Keratinocyte (primary cell): ENCODE measurements around the gene KCNIP3. TPM values are rescaled to one million over a fixed set of nuclear protein-coding genes. Genes with fewer than 3 reads are reported as not detected.
"Not testable (repeated sequence)": the region's sequence is repeated elsewhere in the genome, so short reads cannot be mapped to it uniquely, and the experiment has no call there.

Experiments
- DNase-seq: peaks from one replicate; pipeline ENCODE4 v3.0.0-alpha.2; 2011; ENCODE audit warnings: low read depth, missing footprints, low spot score
- FAIRE-seq: peaks from 2 replicates; lab custom pipeline; 2011; peaks lifted over from hg19 to GRCh38; lab: Jason Lieb, UNC
- H2AFZ ChIP-seq: 2 replicates; pipeline ENCODE4 v1.6.0; 2012; ENCODE audit warnings: low read length, control low read depth, inconsistent platforms; ENCODE audit not compliant: control insufficient read depth
- H3K27ac ChIP-seq: 2 replicates; pipeline ENCODE4 v1.5.1; 2011; ENCODE audit warnings: low read length; ENCODE audit not compliant: control insufficient read depth, insufficient read depth
- H3K27me3 ChIP-seq: 3 replicates; pipeline ENCODE4 v1.6.0; 2011; ENCODE audit warnings: low read length; ENCODE audit not compliant: control insufficient read depth, insufficient read depth; ENCODE audit errors: extremely low read depth
- H3K36me3 ChIP-seq, 2 experiments: 2 replicates in 1 of 2; 3 replicates in 1 of 2; pipeline ENCODE4 v1.5.1; 2011; ENCODE audit warnings: low read length in 2 of 2, mild to moderate bottlenecking in 1 of 2; ENCODE audit not compliant: control insufficient read depth in 2 of 2, insufficient read depth in 2 of 2; ENCODE audit errors: extremely low read depth in 1 of 2
- H3K4me1 ChIP-seq: 3 replicates; pipeline ENCODE4 v1.5.1; 2011; ENCODE audit warnings: low read length; ENCODE audit not compliant: control insufficient read depth, insufficient read depth; ENCODE audit errors: extremely low read depth
- H3K4me2 ChIP-seq: 3 replicates; pipeline ENCODE4 v1.6.0; 2011; ENCODE audit warnings: low read depth, low read length; ENCODE audit not compliant: control insufficient read depth, insufficient read depth; ENCODE audit errors: extremely low read depth
- H3K4me3 ChIP-seq, 3 experiments: fragments of 200-600 bp in 1 of 3; sonication (generic) in 1 of 3; 2 replicates in 2 of 3; 3 replicates in 1 of 3; pipeline ENCODE4 v1.5.1; 2011 to 2016; ENCODE audit warnings: low read length in 3 of 3, mild to moderate bottlenecking in 3 of 3, control low read depth in 2 of 3, inconsistent platforms in 1 of 3, low read depth in 1 of 3, mixed read lengths in 1 of 3, mixed run types in 1 of 3, moderate library complexity in 1 of 3; ENCODE audit not compliant: control insufficient read depth in 2 of 3, insufficient read depth in 2 of 3; ENCODE audit errors: extremely low read depth in 1 of 3
- H3K79me2 ChIP-seq: 2 replicates; pipeline ENCODE4 v1.6.0; 2012; ENCODE audit warnings: low read length; ENCODE audit not compliant: control insufficient read depth, insufficient read depth
- H3K9ac ChIP-seq: 3 replicates; pipeline ENCODE4 v1.6.0; 2011; ENCODE audit warnings: low read length; ENCODE audit not compliant: control insufficient read depth, insufficient read depth; ENCODE audit errors: extremely low read depth
- H3K9me1 ChIP-seq: 3 replicates; pipeline ENCODE4 v1.6.0; 2011; ENCODE audit warnings: low read length; ENCODE audit not compliant: control insufficient read depth, insufficient read depth; ENCODE audit errors: extremely low read depth
- H3K9me3 ChIP-seq: 2 replicates; pipeline ENCODE4 v1.5.1; 2012; ENCODE audit warnings: low read depth, low read length; ENCODE audit not compliant: control insufficient read depth
- H4K20me1 ChIP-seq: 3 replicates; pipeline ENCODE4 v1.6.0; 2011; ENCODE audit warnings: low read length; ENCODE audit not compliant: control insufficient read depth, insufficient read depth; ENCODE audit errors: extremely low read depth
- CTCF ChIP-seq, 3 experiments: IDR thresholded peaks in 1 of 3; conservative IDR thresholded peaks in 1 of 3; optimal IDR thresholded peaks in 1 of 3; 2 replicates in 2 of 3; 3 replicates in 1 of 3; pipeline versions ENCODE3 to v1.5.1; 2011; ENCODE audit warnings: low read length in 3 of 3, mild to moderate bottlenecking in 3 of 3, moderate library complexity in 2 of 3, control low read depth in 1 of 3, inconsistent platforms in 1 of 3; ENCODE audit not compliant: insufficient read depth in 2 of 3; ENCODE audit errors: extremely low read depth in 1 of 3
- dilution Hi-C: fragments of 300-500 bp; cut with MboI; formaldehyde crosslinking; loops from one replicate; pipeline ENCODE4 v1.7.0; 2020; ENCODE audit warnings: low sequenced_read_pairs; ENCODE audit not compliant: extremely low pct_ligation_motif_present
- polyA plus RNA-seq, 5 experiments: library from polyadenylated mRNA; depleted of rRNA in 3 of 5; stranded (reverse) in 3 of 5; stranded (forward) in 1 of 5; unstranded in 1 of 5; fragments of >200 nt; gene quantifications; 1 replicate in 1 of 5; 2 replicates in 3 of 5; 3 replicates in 1 of 5; pipeline versions ENCODE4 v1.2.1 to v1.2.3, GENCODE V29; 2011 to 2012; ENCODE audit warnings: missing spikeins in 2 of 5, low read depth in 1 of 5, low replicate concordance in 1 of 5

Gene KCNIP3
- polyA plus RNA-seq, 1 donor (not counting 4 experiments of a cell fraction or from before 2014, with no cell fraction given), result 0.66 TPM

DNA sequence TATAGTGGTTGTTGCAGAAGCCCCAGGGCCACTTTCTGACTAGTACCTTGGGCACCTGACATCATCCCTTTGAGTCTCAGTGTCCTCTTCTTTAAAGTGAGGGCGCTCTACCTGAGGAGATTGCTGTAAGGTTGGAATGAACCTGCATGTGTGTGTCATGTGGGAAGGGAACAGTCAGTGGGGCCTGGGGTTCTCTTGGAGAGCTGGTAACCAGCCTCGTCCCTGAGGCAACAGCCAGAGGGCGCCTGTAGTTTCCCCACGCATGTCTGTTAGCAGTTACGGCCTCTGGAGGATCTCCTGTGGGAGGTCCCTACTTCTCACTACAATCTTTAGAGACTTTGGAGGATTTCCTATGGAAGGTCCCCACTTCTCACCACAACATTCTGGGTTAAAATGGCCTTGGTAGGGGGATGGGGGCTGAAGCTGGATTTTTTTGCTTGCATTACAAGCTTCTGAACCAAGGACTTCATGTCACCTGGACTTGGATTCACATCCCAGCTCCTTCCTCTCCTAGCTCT lies 106.1 kb downstream of the KCNIP3 start:
- H3K36me3 ChIP-seq, DNase-seq, FAIRE-seq, H3K9me1 ChIP-seq, dilution Hi-C loops, H4K20me1 ChIP-seq, H3K27me3 ChIP-seq, H3K9me3 ChIP-seq: not testable (repeated sequence)
- peak overlapping the region; percentile 90 to 99 (median 92) for H3K4me3 ChIP-seq
- H3K4me1 ChIP-seq, result peaks cover 15% of the 10 kb centered on the region
- peak overlapping the region; percentile 94 for H3K4me2 ChIP-seq
- peaks cover 17% of the 10 kb centered on the region for H3K79me2 ChIP-seq
- peak overlapping the region; percentile 96 for H2AFZ ChIP-seq
- peak overlapping the region; percentile 94 for H3K9ac ChIP-seq
- TF ChIP-seq CTCF (optimal IDR thresholded peaks at IDR 0.05 in 1 of 3, IDR thresholded peaks at IDR 0.05 in 1 of 3, conservative IDR thresholded peaks at IDR 0.05 in 1 of 3; ENCODE audit: extremely low read depth in 1 of 3, insufficient read depth in 2 of 3, low read length in 3 of 3), result peak in 1 of 3 experiments; percentile 23
- H3K27ac ChIP-seq, result peak overlapping the region; percentile 83

- H3K9me3 ChIP-seq, H3K27ac ChIP-seq, H3K27me3 ChIP-seq, H3K36me3 ChIP-seq, H4K20me1 ChIP-seq, FAIRE-seq, dilution Hi-C loops, DNase-seq, H3K9me1 ChIP-seq, H2AFZ ChIP-seq: not testable (repeated sequence)
- Histone ChIP-seq H3K4me2 (peak overlapping the region; percentile 94), H3K9ac (peak overlapping the region; percentile 94), H3K4me3 (peak overlapping the region in 2 of 3 experiments; percentile 90 to 92), H3K4me1 (peaks cover 15% of the 10 kb centered on the region), H3K79me2 (peaks cover 17% of the 10 kb centered on the region)
Measured at GRCh38 chr2:95403824-95404223, 106.7 kb downstream of the KCNIP3 start.

DNA sequence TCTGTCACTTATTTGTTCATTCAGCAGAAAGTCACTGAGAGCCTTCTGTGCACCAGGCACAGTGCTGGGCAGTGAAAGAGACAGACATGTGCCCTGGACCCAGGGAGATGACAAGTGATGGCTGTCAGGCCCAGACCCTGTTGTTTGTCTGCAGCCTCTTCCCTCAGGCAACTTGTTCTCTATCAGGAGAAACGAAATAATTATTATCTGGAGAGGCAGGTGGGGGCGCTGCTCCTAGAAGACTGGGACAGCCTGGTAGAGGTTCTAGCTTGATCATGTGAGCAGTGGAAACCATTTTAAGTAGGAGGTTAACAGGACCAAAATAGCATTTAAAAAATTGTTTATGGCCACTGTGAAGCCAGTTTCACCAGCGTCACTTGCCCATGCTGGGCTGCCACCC lies 107.5 kb downstream of the KCNIP3 start:
- FAIRE-seq, dilution Hi-C loops: not testable (repeated sequence)

GRCh38 chr2:95411239-95411638 lies 114.1 kb downstream of the KCNIP3 start:
- H3K9ac ChIP-seq, H3K36me3 ChIP-seq, H3K27ac ChIP-seq, H3K4me1 ChIP-seq, H3K9me3 ChIP-seq, H4K20me1 ChIP-seq, dilution Hi-C loops, H3K9me1 ChIP-seq, H3K4me2 ChIP-seq, FAIRE-seq, H3K27me3 ChIP-seq, H3K4me3 ChIP-seq, H2AFZ ChIP-seq, DNase-seq, H3K79me2 ChIP-seq: not testable (repeated sequence)

More for the DNA sequence above, 107.5 kb downstream of the KCNIP3 start:
- not testable (repeated sequence) for H3K27me3 ChIP-seq, H3K9ac ChIP-seq, H3K4me3 ChIP-seq, H4K20me1 ChIP-seq, H3K27ac ChIP-seq, H3K9me1 ChIP-seq, H3K36me3 ChIP-seq, H3K9me3 ChIP-seq, H2AFZ ChIP-seq, DNase-seq, H3K4me2 ChIP-seq
- Histone ChIP-seq H3K79me2 (peaks cover 17% of the 10 kb centered on the region), H3K4me1 (peaks cover 15% of the 10 kb centered on the region)
